Upper lobe of right lung (tissue), 1 donor: ENCODE results near the gene NEUROG3. TPM values are rescaled to one million over a fixed set of nuclear protein-coding genes. Genes with fewer than 3 reads are reported as not detected.

Experiments used
- ATAC-seq: fragments of 200-7000 bp; cut with Tn5 transposase; one replicate; pipeline ENCODE4 v1.9.1; 2020; ENCODE audit warnings: mild to moderate bottlenecking, moderate library complexity
- DNase-seq: peaks from one replicate; pipeline ENCODE4 v3.0.0-alpha.2; 2020
- H3K27ac ChIP-seq: fragments of 200-600 bp; one replicate; pipeline ENCODE4 v1.8.0; 2022
- H3K27me3 ChIP-seq: fragments of 200-600 bp; one replicate; pipeline ENCODE4 v1.8.0; 2022; ENCODE audit warnings: mild to moderate bottlenecking
- H3K36me3 ChIP-seq: fragments of 200-600 bp; one replicate; pipeline ENCODE4 v1.8.0; 2022
- H3K4me1 ChIP-seq: fragments of 200-600 bp; one replicate; pipeline ENCODE4 v1.8.0; 2022
- H3K4me3 ChIP-seq: fragments of 200-600 bp; one replicate; pipeline ENCODE4 v1.8.0; 2022; ENCODE audit warnings: mild to moderate bottlenecking
- H3K9me3 ChIP-seq: fragments of 200-600 bp; one replicate; pipeline ENCODE4 v1.8.0; 2022
- CTCF ChIP-seq: fragments of 200-600 bp; IDR thresholded peaks from one replicate; pipeline ENCODE4 v1.8.0; 2022; ENCODE audit warnings: antibody characterized with exemption
- intact Hi-C: fragments of 100-400 bp; cut with DNase I; formaldehyde crosslinking; loops from one replicate; pipeline ENCODE4 v1.11.0; 2022
- total RNA-seq: library from RNA; stranded (reverse); fragmentation: NEBNext Ultra II Directional; extraction: Animal tissue kit (Norgen Biotek cat#: 25700); gene quantifications from one replicate; pipeline ENCODE4 v1.2.1, GENCODE V29; 2021
- donor health status: DM: no; HTN: yes; CAD: no; lungs with severe emphysema.

NEUROG3 gene
- total RNA-seq, 1 donor from 2014 or later = not detected

GRCh38 chr10:69583106-69583505, 9.9 kb upstream of the NEUROG3 start:
- H3K9me3 ChIP-seq = no peaks in the 10 kb centered on the region
- H3K27ac ChIP-seq = no peak overlapping the region
- no peak for ATAC-seq
- H3K27me3 ChIP-seq = peaks cover 20% of the 10 kb centered on the region
- H3K4me3 ChIP-seq = no peak overlapping the region
- DNase-seq = no peak
- H3K36me3 ChIP-seq = no peaks in the 10 kb centered on the region
- intact Hi-C loops = no loop called here
- H3K4me1 ChIP-seq = no peaks in the 10 kb centered on the region
- no peak for TF ChIP-seq CTCF

- Histone ChIP-seq H3K4me1 (no peaks in the 10 kb centered on the region), H3K27me3 (peaks cover 46% of the 10 kb centered on the region)
- intact Hi-C loops = no loop called here
These were observed 7.2 kb upstream of the NEUROG3 start for GRCh38 chr10:69580435-69580834.

GRCh38 chr10:69579464-69580060, 6.3 kb upstream of the NEUROG3 start:
- H3K4me1 ChIP-seq = no peaks in the 10 kb centered on the region
- H3K4me3 ChIP-seq = no peak overlapping the region
- no peaks in the 10 kb centered on the region for H3K36me3 ChIP-seq
- peaks cover 54% of the 10 kb centered on the region for H3K27me3 ChIP-seq
- ATAC-seq (no peak), DNase-seq (no peak)
- H3K9me3 ChIP-seq = no peaks in the 10 kb centered on the region
- no peak for TF ChIP-seq CTCF
- no peak overlapping the region for H3K27ac ChIP-seq
- intact Hi-C loops = no loop called here

More at GRCh38 chr10:69580435-69580834, 7.2 kb upstream of the NEUROG3 start:
- DNase-seq (no peak), ATAC-seq (no peak)
- no peak overlapping the region for H3K27ac ChIP-seq
- H3K4me3 ChIP-seq = no peak overlapping the region
- TF ChIP-seq CTCF = no peak
- H3K36me3 ChIP-seq = no peaks in the 10 kb centered on the region
- no peaks in the 10 kb centered on the region for H3K9me3 ChIP-seq

- DNase-seq (no peak), ATAC-seq (no peak)
- H3K27ac ChIP-seq = no peak overlapping the region
- no peak overlapping the region for H3K4me3 ChIP-seq
- intact Hi-C loops = no loop called here
- no peaks in the 10 kb centered on the region for H3K9me3 ChIP-seq
- H3K4me1 ChIP-seq = peaks cover 5% of the 10 kb centered on the region
- no peaks in the 10 kb centered on the region for H3K36me3 ChIP-seq
- H3K27me3 ChIP-seq = peaks cover 64% of the 10 kb centered on the region
- no peak for TF ChIP-seq CTCF
These were observed 5.3 kb upstream of the NEUROG3 start for GRCh38 chr10:69578508-69578991.

- no peaks in the 10 kb centered on the region for H3K9me3 ChIP-seq
- H3K4me1 ChIP-seq = peaks cover 14% of the 10 kb centered on the region
- H3K27ac ChIP-seq = no peak overlapping the region
- H3K4me3 ChIP-seq = no peak overlapping the region
- no peak for TF ChIP-seq CTCF
- ATAC-seq (no peak), DNase-seq (no peak)
- H3K36me3 ChIP-seq = no peaks in the 10 kb centered on the region
- peaks cover 74% of the 10 kb centered on the region for H3K27me3 ChIP-seq
- intact Hi-C loops = no loop called here
These were observed 4.3 kb upstream of the NEUROG3 start for GRCh38 chr10:69577268-69578232.
